DND-41 (cell line): ENCODE results near the gene ASPSCR1.

Experiments
- ATAC-seq: fragments of 200-7000 bp; cut with Tn5 transposase; 3 replicates; pipeline ENCODE4 v1.9.1; 2021; ENCODE audit warnings: low read depth; ENCODE audit not compliant: insufficient read depth
- DNase-seq: peaks from one replicate; pipeline ENCODE4 v3.0.0-alpha.2; 2020
- H2AFZ ChIP-seq: 2 replicates; pipeline ENCODE4 v1.6.0; 2012; ENCODE audit warnings: low read depth, low read length
- H3K27ac ChIP-seq: 2 replicates; pipeline ENCODE4 v1.5.1; 2012; ENCODE audit warnings: low read length, inconsistent platforms
- H3K27me3 ChIP-seq: fragments of 200-600 bp; sonication (generic); 2 replicates; pipeline ENCODE4 v1.6.0; 2012; ENCODE audit warnings: low read length, mild to moderate bottlenecking, inconsistent platforms; ENCODE audit not compliant: insufficient read depth, poor library complexity
- H3K36me3 ChIP-seq: 2 replicates; pipeline ENCODE4 v1.5.1; 2012; ENCODE audit warnings: low read length, inconsistent platforms; ENCODE audit not compliant: insufficient read depth
- H3K4me1 ChIP-seq: 2 replicates; pipeline ENCODE4 v1.5.1; 2012; ENCODE audit warnings: mild to moderate bottlenecking, low read length; ENCODE audit not compliant: insufficient read depth
- H3K4me2 ChIP-seq: 2 replicates; pipeline ENCODE4 v1.6.0; 2012; ENCODE audit warnings: mild to moderate bottlenecking, moderate library complexity, low read length, inconsistent platforms; ENCODE audit not compliant: insufficient read depth
- H3K4me3 ChIP-seq, 2 experiments: fragments of 200-600 bp in 1 of 2; shearing (Covaris generic) in 1 of 2; 2 replicates each; pipeline ENCODE4 v1.5.1; 2012 to 2016; ENCODE audit warnings: inconsistent platforms in 2 of 2, low read length in 2 of 2, mild to moderate bottlenecking in 2 of 2, low read depth in 1 of 2, moderate library complexity in 1 of 2
- H3K79me2 ChIP-seq: 2 replicates; pipeline ENCODE4 v1.6.0; 2012; ENCODE audit warnings: low read length, inconsistent platforms; ENCODE audit not compliant: insufficient read depth
- H3K9ac ChIP-seq: 2 replicates; pipeline ENCODE4 v1.6.0; 2012; ENCODE audit warnings: low read depth, mild to moderate bottlenecking, inconsistent platforms, low read length, moderate library complexity
- H3K9me3 ChIP-seq: 2 replicates; pipeline ENCODE4 v1.5.1; 2012; ENCODE audit warnings: low read length, moderate library complexity, mild to moderate bottlenecking, inconsistent platforms; ENCODE audit not compliant: insufficient read depth, severe bottlenecking
- H4K20me1 ChIP-seq: 2 replicates; pipeline ENCODE4 v1.6.0; 2012; ENCODE audit warnings: low read length; ENCODE audit not compliant: insufficient read depth
- CTCF ChIP-seq: IDR thresholded peaks from 2 replicates; pipeline ENCODE4 v1.5.1; 2012; ENCODE audit warnings: borderline replicate concordance, low read length, moderate library complexity, mild to moderate bottlenecking; ENCODE audit not compliant: poor library complexity, severe bottlenecking; ENCODE audit errors: extremely low read depth
- EZH2 ChIP-seq: IDR thresholded peaks from 3 replicates; pipeline ENCODE4 v1.6.1; 2012; ENCODE audit warnings: borderline replicate concordance, low read depth, mild to moderate bottlenecking, moderate library complexity, low read length, inconsistent platforms; ENCODE audit not compliant: severe bottlenecking

ASPSCR1 gene

GRCh38 chr17:81995463-81996231 lies 18.2 kb downstream of the ASPSCR1 start:
- Histone ChIP-seq H3K27me3 (no peaks in the 10 kb centered on the region), H3K4me3 (no peak overlapping the region), H2AFZ (no peak overlapping the region), H3K27ac (no peak overlapping the region), H4K20me1 (peaks cover 13% of the 10 kb centered on the region; the same call in 1 of the 2 replicates), H3K79me2 (peaks cover 8% of the 10 kb centered on the region; the same call in 1 of the 2 replicates), H3K4me2 (no peak overlapping the region), H3K4me1 (no peaks in the 10 kb centered on the region), H3K9me3 (no peaks in the 10 kb centered on the region), H3K9ac (no peak overlapping the region), H3K36me3 (no peaks in the 10 kb centered on the region)
- ATAC-seq (no peak), DNase-seq (no peak)
- TF ChIP-seq CTCF, result no peak
- TF ChIP-seq EZH2, result no peak

- no peaks in the 10 kb centered on the region for H3K27me3 ChIP-seq
These were observed 18.9 kb downstream of the ASPSCR1 start for GRCh38 chr17:81996232-81996756.

GRCh38 chr17:81996757-81997441 lies 19.5 kb downstream of the ASPSCR1 start:
- Histone ChIP-seq H3K79me2 (no peaks in the 10 kb centered on the region), H2AFZ (no peak overlapping the region), H3K4me3 (no peak overlapping the region), H3K4me2 (no peak overlapping the region), H3K27me3 (no peaks in the 10 kb centered on the region), H3K27ac (no peak overlapping the region), H3K4me1 (no peaks in the 10 kb centered on the region), H3K36me3 (no peaks in the 10 kb centered on the region), H3K9ac (no peak overlapping the region), H4K20me1 (peaks cover 7% of the 10 kb centered on the region), H3K9me3 (no peaks in the 10 kb centered on the region)
- TF ChIP-seq CTCF, result no peak
- no peak for TF ChIP-seq EZH2
- ATAC-seq, result no peak
- DNase-seq, result no peak

More at GRCh38 chr17:81996232-81996756, 18.9 kb downstream of the ASPSCR1 start:
- ATAC-seq (no peak), DNase-seq (no peak)
- no peak overlapping the region for H3K27ac ChIP-seq
- H3K79me2 ChIP-seq, result peaks cover 6% of the 10 kb centered on the region; the same call in 1 of the 2 replicates
- TF ChIP-seq CTCF (no peak), EZH2 (no peak)
- no peaks in the 10 kb centered on the region for H3K9me3 ChIP-seq
- no peak overlapping the region for H2AFZ ChIP-seq
- no peak overlapping the region for H3K4me2 ChIP-seq
- H3K9ac ChIP-seq, result no peak overlapping the region
- no peak overlapping the region for H3K4me3 ChIP-seq
- peaks cover 11% of the 10 kb centered on the region for H4K20me1 ChIP-seq
- no peaks in the 10 kb centered on the region for H3K4me1 ChIP-seq
- no peaks in the 10 kb centered on the region for H3K36me3 ChIP-seq
